Fibroblast of skin of right quadriceps (primary cell): Measurements from ENCODE around the gene OBP2A.
"Not testable (repeated sequence)": the region's sequence is repeated elsewhere in the genome, so short reads cannot be mapped to it uniquely, and the experiment has no call there.

Experiments used
- DNase-seq: peaks from one replicate; pipeline ENCODE4 v3.0.0-alpha.2; 2013

Gene OBP2A

DNA sequence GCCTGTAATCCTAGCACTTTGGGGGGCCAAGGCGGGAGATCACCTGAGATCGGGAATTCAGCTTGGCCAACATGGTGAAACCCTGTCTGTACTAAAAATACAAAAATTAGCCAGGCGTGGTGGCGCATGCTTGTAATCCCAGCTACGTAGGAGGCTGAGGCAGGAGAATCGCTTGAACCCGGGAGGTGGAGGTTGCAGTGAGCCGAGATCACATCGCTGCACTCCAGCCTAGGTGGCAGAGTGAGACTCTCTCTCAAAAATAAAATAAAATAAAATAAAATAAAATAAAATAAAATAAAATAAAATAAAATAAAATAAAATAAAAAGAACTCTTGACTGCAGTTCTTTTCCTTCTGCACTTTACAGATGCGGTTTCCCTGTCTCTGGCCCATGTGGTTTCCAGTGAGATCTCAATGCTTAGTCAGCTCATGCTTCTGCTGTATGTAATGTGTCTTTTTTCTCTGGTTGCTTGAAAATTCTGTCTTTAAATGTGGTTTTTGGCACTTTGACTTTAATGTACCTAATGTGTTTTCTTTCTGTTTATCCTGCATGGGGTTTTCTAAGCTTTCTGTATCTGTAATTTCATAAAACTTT lies 17.0 kb upstream of the OBP2A start:
- not testable (repeated sequence) for DNase-seq

DNA sequence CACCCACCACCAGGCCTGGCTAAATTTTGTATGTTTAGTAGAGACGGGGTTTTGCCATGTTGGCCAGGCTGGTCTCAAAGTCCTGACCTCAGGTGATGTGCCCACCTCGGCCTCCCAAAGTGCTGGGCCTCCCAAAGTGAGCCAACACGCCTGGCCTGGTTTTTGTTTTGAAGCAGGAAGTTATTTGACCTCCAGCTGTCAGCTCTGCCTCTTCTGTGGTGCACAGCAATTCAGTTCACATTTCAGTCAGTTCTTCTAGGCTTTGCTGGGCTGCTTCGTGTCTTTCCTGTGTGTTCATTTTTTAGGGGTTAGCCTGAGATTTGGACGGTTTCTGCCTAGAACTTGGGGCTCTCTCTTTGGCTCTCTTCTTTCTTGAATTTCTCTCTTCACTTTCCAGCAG lies 15.8 kb upstream of the OBP2A start:
- no peak for DNase-seq

- no peak for DNase-seq
Observed at GRCh38 chr9:135531096-135531495, 14.8 kb upstream of the OBP2A start.

DNA sequence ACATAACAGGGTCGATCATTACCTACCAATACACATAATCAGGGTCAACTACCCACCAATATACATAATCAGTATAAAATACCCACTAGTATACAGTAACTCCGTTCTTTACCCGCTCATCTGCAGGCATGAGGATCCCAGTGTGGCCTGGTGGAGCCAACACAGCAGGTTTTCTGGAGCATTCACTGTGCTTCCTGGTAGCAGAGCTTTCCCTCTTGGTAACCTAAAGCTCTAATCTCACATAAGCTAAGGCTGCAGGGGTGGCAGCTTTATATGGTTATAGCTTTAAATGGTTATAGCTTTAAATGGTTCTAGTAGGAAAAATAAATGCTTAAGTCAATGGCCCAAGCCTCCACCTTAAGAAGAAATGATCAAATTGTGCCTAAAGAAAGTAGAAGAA lies 12.8 kb upstream of the OBP2A start:
- DNase-seq: no peak

DNA sequence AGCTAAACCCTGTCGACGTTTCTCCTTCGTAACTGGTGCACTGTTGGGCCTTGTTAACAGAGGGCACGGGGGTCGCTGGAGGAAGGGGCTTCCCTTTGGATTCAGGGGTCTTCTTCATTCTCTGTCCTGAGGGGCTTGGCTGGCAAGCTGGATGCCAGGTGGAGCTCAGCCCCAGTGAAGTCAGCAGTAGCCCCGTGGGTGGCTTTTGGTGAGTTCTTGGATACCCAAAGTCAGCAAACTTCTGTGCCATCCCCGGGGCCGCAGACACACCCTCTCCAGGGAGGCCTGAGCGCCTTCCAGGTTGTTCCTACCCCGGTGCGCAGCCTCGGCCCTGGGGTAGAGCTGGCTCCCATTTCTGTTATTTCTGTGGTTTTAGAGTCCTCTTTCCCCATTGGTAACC lies 12.3 kb upstream of the OBP2A start:
- no peak for DNase-seq

- DNase-seq: not testable (repeated sequence)
Observed at GRCh38 chr9:135534192-135534711, 11.7 kb upstream of the OBP2A start.

DNA sequence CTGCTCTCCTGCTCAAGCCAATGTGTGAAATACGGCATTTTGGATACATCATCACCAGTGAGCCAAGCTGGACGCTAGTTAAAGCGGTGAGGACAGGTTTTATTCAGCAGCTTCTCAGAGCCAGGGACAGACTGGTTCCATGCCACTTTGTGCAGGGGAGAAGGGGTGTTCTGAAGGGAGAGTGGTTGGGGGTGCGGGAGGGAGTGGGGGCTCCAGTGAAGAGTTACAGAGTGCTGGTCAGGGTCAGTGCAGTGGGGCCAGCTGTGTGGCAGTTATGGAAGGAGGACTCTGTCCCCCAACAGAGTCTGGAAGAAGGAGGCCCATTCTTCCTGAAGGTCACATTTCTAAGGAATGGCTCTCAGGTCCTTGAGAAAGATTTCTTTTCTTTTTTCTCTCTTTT lies 11.1 kb upstream of the OBP2A start:
- not testable (repeated sequence) for DNase-seq

- not testable (repeated sequence) for DNase-seq
Observed at GRCh38 chr9:135535631-135536030, 10.3 kb upstream of the OBP2A start.

DNA sequence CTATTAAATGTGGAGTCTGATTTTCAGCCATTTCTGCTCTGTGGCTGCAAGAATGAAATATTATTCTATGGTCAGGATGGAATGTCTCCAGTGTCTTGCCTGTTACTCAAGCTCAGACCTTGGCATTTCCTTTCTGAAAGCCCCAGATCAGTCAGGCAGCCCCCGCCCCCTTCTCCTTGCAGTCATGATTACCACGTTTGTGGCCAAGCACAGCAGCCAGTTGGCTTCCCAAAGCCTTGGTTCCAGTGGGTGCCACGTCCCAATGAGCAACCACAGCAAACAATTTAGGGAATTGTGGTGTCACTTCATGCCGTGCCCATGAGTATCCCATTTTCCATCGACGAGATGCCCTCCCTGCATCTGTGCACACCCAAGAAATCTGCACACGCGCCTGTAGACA lies 9.7 kb upstream of the OBP2A start:
- peak; percentile 65 for DNase-seq

DNA sequence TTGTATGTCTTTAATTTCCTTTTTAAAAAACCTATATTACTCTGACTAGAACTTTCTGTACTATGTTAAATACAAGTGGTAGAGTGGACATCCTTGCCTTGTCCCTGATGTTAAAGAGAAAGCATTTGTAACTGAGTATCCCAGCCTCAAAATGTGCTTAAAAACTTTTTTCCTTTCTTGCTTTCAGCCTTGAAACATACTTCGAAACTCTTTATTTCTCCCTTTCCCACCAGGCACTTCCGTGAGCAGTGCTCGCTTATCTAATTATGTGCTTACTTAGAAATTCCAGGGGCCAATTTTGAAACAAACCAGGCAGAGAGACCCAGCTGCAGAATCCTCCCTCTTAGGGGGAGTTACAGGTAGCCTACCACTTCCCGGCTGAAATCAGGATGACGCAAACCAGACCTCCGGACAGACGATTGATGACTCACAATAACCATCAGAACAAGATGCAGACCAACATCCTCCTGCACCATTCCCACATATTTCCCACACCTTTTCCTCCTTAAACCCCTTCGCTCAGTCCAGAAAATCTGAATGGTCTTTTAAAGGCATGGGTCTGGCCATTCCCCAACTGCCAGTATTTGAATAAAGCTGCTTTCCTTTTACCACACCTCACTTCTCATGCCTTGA lies 2.5 kb upstream of the OBP2A start:
- DNase-seq: not testable (repeated sequence)

GRCh38 chr9:135544981-135545635 lies 818 bp upstream of the OBP2A start:
- DNase-seq: no peak

GRCh38 chr9:135546792-135547617 lies 1.1 kb downstream of the OBP2A start:
- not testable (repeated sequence) for DNase-seq

- DNase-seq: no peak
Observed at GRCh38 chr9:135547756-135548736, 2.1 kb downstream of the OBP2A start.

DNA sequence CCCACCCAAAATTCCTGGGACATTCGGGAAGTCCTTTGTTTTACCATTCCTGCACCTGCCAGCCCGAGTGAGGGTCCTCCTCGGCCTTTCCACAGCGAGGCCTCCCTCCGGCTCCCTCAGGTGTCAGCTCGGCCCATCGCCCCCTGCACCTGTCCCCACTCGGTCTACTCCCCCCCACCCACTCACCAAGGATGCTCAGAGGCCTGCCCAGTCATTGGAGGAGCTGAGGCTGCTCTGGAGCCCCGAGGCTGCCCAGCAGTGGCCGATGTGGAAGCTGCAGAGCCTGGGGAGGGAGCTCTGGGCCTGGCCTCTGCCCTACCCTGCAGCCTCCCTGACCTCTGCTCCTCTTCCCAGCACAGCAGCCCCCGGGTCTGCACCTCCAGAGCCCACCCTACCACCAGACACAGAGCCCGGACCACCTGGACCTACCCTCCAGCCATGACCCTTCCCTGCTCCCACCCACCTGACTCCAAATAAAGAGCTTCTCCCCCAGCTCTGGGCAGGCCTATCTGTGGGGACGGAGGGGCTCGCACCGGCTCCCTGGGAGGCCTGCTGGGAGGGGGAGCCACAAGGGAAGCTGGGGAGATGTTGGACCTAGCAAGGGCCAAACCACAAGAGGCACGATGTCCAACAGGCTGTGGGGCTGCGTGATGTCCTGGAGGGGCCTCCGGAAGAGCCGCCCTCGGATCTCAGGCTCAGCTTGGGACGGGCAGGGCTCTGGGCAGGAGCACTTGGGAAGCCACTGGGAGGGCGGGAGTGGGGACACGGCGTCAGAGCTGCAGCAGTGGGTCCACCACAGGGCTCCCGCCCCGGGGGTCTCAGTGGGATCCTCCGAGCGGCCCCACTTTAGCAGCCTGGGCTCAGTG lies 3.8 kb downstream of the OBP2A start:
- DNase-seq: not testable (repeated sequence)

DNA sequence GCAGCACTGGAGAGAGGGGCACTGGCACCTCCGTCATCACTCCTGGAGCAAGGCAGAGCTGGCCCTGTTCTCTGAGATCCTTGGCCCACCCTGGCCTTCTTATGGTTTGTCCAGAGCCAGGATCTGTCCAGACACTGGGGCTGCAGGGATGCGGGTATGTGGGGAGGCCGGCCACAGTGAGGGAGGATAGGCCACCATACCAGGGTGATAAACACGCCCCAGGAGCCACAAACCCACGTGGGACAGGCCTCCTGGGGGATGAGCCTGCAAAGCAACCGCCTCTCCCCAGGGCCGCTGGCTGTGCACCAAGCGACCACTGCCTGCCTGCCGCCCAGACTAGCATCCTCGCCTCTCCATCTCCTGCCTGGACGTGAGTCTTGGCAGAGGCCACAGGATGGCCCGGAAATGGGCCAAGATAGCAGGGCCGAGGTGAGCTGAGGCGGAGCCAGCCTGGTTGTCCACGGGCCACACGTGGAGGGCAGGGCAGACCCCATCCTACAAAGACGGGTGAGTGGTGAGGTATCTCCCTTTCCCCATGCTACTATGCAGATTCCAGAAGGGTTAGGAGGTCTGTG lies 4.5 kb downstream of the OBP2A start:
- DNase-seq: no peak

DNA sequence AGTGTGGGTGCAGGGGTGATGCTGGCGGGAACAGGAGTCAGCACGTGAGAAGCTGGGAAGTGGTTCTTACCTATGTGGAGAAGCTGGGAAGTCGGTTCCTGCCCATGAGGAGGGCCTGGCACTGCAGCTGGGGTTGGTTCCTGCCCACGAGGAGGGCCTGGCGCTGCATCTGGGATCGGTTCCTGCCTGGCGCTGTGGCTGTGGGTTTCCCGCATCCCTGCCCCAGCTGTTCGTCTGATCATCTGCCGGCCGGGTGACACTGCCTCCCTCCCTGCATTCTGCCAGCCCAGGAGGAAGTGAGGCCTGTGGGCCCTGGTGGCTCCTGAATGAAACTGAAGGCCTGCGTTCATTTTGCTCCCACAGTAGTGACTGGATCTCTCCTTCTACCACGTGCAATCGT lies 5.1 kb downstream of the OBP2A start:
- no peak for DNase-seq

DNA sequence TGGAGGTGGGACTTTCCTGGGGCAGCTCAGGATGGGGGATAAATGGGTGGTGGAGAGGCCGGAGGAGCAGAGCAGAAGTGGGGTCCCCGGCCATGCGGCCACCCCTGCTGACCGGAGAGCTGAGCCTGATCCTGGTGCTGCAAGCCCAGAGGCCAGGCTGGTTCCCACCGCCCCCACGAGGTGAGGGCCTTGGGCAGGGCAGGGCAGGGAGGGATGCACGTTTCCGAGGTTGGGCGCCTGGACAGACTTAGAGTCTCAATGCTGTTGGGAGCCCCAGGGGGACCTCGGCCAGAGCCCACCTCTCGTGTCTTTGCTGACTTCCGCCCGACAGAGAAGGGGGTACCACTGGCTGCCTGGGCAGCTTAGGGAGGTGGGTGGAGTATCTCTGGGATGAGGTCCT lies 5.5 kb downstream of the OBP2A start:
- no peak for DNase-seq

DNA sequence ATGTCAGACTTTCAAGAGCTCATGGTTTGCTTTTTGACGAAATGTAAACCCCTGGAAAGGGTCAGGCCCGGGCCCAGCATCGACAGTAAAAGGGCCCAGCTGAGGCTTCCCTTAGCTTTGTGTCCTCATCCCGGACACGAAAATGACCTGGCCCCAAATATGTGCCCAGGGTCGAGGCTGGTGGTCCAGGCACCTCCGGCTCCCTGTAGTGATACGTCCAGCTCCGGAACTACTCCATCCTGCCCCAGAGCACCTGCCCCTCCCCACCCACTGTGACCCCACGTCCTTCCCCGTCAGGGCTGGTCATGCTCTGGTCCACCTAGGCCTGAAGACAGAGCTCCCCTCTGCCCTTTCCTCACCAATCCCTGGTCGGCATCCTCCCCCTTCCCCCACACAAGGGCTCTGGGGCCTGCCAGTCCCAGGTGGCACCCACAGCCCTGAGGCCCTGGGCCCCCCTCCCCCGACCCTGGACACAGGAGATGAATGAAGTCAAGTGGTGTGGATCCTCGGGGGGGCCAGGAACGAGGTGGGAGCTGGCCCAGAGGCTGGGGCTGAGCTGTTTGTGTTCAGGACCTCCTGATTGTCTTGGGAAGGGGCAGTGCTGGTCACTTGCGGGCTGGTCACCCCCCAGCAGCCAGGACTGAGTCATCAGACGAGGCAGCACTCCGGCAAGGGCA lies 6.2 kb downstream of the OBP2A start:
- no peak for DNase-seq

- no peak for DNase-seq
Observed at GRCh38 chr9:135552698-135553171, 6.8 kb downstream of the OBP2A start.

GRCh38 chr9:135554718-135555117 lies 8.8 kb downstream of the OBP2A start:
- DNase-seq: no peak
